Measurements from ENCODE around the gene RP9.

Gene RP9

GRCh38 chr7:33070831-33071230 lies 38.4 kb downstream of the RP9 start:
- no peak for TF ChIP-seq CTCF (conservative IDR thresholded peaks at IDR 0.05; ENCODE audit: control insufficient read depth, insufficient read depth, low read depth, low read length)
- DNase-seq (ENCODE audit: low read depth): no peak
- no peak overlapping the region for H3K4me3 ChIP-seq (ENCODE audit: control insufficient read depth, low read depth, low read length)

GRCh38 chr7:33070277-33070676 lies 38.9 kb downstream of the RP9 start:
- H3K4me3 ChIP-seq (ENCODE audit: control insufficient read depth, low read depth, low read length): no peak overlapping the region
- TF ChIP-seq CTCF (conservative IDR thresholded peaks at IDR 0.05; ENCODE audit: control insufficient read depth, insufficient read depth, low read depth, low read length): no peak
- no peak for DNase-seq (ENCODE audit: low read depth)

DNA sequence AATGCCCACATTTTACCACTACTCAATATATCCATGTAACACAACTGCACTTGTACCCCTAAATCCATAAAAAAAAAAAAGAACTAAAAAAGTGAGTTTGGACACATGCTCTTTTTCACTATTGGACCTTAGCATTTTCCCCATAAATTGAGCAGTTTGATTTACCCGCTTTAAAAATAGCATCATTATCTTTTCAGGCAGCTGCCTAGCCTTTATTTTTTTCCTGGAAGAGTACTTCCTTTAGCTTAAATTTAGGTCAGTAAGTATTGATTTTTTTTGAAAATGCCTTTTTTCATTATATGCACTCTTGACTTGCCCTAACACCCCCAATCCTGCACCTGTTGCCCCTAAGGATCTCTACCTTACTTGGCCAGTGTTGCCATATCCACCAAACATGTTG lies 41.3 kb downstream of the RP9 start:
- H3K4me3 ChIP-seq (ENCODE audit: control insufficient read depth, low read depth, low read length): no peak overlapping the region
- TF ChIP-seq CTCF (conservative IDR thresholded peaks at IDR 0.05; ENCODE audit: control insufficient read depth, insufficient read depth, low read depth, low read length): no peak
- no peak for DNase-seq (ENCODE audit: low read depth)

GRCh38 chr7:33066771-33067170 lies 42.4 kb downstream of the RP9 start:
- TF ChIP-seq CTCF (conservative IDR thresholded peaks at IDR 0.05; ENCODE audit: control insufficient read depth, insufficient read depth, low read depth, low read length): no peak
- no peak overlapping the region for H3K4me3 ChIP-seq (ENCODE audit: control insufficient read depth, low read depth, low read length)
- DNase-seq (ENCODE audit: low read depth): no peak

- H3K4me3 ChIP-seq (ENCODE audit: control insufficient read depth, low read depth, low read length): no peak overlapping the region
- DNase-seq (ENCODE audit: low read depth): no peak
- TF ChIP-seq CTCF (conservative IDR thresholded peaks at IDR 0.05; ENCODE audit: control insufficient read depth, insufficient read depth, low read depth, low read length): no peak
Observed at GRCh38 chr7:33065981-33066380, 43.2 kb downstream of the RP9 start.

GRCh38 chr7:33062782-33063443 lies 46.3 kb downstream of the RP9 start:
- peak overlapping the region; percentile 87 for H3K4me3 ChIP-seq (ENCODE audit: control insufficient read depth, low read depth, low read length)
- TF ChIP-seq CTCF (conservative IDR thresholded peaks at IDR 0.05; ENCODE audit: control insufficient read depth, insufficient read depth, low read depth, low read length): no peak
- peak; percentile 93 for DNase-seq (ENCODE audit: low read depth)

Data from fibroblast of mammary gland (primary cell).